HG03045 (cell line): ENCODE data around the gene SLC24A3.
"Not testable (repeated sequence)": the region's sequence is repeated elsewhere in the genome, so short reads cannot be mapped to it uniquely, and the experiment has no call there.

ENCODE experiments used
- ATAC-seq: cut with Tn5 transposase; IDR thresholded peaks from one replicate; pipeline ENCODE4 v1.9.1; 2021; ENCODE audit warnings: mild to moderate bottlenecking, moderate library complexity; ENCODE audit not compliant: unreplicated experiment

SLC24A3 gene

DNA sequence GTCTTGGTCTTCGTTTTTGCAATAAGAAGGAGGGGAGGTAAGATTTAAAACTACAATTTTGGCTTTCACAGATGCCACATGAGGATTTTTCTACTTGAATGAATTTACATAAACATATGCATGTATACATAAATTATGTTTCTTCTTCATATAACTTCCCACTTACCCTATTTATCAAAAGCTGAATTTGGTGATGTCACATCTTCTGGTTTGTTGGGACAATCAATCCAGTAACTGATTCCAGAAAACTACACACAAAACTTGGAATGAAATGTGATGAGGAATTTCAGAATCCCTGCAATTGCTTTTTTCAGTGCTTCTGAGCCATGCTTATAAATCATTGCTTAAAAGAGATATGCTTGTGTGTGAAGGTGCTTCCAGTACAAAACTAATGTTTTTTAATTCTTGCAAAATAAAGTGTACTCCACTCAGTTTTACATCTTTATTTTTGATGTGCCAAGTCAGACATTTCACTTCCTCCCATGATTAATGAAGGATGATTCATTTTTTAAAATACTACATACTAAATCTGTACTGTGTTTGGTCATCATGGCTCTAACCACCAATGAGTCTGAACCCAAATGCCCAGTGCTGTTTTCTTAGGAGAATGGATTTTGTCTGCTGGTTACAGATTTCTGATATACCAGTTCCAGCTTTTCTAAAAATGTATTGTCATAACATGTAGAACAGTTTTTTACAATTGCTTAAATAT, 513.5 kb downstream of the SLC24A3 start:
- no peak for ATAC-seq

DNA sequence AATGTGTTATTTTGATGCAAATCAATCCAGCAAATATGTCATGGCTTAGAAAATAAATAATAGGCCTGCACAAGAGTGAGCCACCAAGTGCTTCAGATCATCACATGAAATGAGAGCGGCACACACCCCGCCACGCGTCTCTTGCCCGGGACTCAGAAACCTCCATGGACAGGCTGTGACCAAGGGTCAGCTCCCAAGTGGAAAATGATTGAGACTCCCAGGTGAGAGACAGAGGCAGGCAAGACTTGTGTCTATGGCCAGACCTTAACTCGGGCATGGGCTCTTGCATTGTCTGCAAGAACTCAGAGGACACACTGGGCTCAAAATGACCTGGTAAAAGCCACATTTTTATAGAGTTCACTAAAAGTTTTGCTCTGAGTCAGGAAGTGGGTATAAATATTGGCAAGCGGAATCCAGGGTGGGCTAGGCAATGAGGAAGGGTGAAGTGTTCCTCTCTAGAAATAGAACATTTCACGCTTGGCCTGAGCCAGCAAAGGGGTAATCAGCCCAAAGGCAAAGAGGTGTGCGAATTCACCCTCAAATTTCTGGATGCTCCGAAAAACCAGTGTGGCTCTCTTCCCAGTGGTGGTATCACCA, 514.9 kb downstream of the SLC24A3 start:
- ATAC-seq: no peak

DNA sequence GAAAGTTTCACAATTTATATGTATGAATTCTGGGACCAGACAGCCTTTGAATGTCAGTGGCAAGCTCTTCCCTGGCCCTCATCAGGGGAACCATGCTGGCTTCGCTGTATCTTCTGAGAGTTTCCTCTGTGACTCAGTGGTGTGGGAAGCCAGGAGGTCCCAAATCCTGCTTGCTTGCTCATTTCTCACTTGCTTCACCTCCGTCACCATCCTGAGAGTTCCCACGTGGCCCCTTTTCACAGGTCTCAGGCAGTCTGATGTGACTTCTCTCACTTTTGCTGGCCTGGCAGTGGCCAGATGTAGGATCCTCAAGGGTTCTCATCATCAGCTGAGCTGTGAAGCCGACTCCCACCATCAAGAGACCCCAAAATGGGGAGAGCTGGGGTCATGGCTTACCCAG, 517.2 kb downstream of the SLC24A3 start:
- no peak for ATAC-seq

DNA sequence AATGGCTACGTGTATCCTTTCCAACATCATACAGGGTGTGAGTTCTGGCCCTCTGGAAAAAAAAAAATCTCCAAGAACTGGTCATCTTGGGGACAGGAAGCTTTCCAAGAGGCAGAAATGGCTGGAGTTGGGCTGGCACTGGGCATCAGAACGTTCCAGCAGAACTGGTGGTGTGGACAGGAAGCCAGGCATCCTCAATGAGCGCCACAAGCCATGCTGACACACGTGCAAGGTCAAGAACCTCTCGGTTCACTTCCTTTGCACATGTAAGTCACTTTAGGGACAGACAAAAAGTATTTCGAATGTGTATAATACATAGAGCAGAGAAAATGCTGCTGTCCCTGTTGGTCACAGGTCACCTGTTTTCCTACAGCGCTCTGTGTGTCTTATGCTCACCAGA, 518.3 kb downstream of the SLC24A3 start:
- no peak for ATAC-seq

DNA sequence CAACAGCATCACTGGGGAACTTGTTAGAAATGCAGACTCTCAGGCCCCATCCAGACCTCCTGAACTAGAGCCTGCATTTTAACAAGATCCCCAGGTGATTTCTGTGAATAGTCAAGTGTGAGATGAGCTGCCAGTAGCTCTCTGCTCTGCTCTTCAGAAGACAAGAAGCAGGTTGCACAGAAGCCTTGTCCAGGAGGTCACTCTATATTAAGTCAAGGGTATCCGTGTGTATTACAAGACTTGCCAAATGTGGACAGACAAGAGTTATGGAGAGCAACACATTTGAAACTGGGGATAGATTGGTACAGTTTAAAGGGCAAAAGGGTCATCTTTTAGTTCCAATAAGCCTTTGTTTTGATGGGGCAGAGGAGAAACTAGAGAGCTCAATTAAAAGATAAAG, 522.4 kb downstream of the SLC24A3 start:
- ATAC-seq: no peak

DNA sequence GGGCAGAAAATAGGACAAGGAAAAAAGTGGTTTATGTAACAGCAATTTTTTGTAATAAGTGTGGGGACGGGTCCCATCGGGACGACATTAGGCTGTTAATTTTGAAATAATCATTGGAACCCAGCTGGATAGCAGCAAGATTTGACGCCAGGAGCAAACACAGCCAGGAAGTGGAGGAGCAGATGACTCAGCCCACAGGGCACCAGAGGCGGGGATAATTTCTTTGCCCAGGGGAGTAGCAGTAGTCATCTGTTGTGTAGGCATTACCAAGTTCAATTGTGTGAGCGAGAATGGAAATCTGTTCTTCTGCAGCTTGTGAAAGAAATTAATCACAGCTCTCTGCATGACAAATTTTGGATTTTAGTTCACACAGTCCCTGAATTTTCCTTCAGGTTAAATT, 523.0 kb downstream of the SLC24A3 start:
- ATAC-seq: no peak

DNA sequence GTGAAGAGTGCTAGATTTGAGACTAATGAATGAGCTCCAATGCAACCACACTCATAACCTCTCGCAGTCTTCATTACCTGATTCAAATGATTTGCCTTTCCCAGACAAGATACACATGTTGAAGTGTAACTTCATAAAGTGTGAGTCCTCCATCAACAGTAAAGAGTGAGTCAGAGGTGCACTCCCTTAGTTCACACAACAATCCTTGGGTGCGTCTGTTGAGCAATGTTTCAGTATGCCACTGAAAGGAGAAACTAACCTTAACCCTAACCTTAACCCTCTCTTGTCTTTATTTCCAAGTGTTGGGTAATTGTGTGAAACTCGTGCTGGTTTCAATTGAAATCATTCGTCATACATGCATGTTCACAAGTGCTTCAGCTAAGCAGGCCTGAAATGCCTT, 524.6 kb downstream of the SLC24A3 start:
- no peak for ATAC-seq

DNA sequence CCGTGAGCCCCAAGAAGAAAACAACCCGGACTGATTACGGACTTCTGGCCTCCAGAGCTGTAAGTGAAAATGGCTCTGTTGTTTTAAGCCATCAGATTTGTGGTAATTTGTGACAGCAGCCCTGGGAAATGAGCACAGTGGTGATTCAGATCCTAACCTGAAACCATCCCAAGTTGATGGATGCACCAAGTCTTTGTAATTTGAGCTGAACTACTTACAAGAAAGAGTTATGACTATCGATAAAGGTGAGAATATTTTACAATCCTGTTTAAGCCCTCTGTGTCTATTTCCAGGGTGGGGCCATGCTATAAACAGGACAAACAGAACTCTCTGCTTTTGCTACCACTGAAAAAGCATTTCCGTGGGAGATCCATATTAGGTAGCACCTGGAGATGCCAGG, 526.5 kb downstream of the SLC24A3 start:
- ATAC-seq: no peak

DNA sequence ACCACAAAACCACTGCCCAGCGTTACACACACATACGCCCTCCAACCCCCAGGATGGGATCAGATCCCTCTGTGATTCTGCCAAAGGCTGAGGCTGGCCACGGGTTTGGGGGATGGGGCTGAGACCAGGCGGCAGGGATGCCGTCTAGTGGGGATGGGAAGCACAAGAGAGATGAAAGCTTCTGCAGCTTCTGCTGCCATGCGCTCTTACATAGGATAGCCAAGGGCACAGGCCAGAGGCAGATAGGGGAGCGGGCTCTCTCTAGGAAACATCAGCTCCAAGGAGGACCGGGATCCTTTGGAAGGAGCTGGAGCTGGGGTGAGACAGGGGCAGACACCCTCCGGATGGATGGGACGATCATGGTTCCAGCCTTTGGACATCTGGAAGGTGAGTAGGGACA, 526.9 kb downstream of the SLC24A3 start:
- no peak for ATAC-seq

DNA sequence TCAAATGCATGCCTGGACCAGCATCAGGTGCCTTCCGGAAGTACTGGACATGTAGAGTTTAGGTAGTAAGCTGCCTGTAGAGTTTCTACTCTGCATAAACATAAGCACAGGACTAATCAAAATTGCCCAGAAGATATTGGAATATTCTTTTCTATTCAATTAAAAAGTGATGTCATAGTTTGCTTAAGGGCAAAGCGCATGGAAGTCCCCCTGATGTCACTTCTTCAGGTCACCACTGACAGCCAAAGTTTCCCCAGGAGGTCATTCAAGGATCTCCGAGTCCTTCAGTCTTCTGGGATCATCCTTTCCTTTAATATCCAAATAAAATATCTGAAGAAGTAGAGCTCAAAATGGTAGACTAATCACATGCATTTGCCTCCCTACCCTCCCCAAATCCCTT, 528.1 kb downstream of the SLC24A3 start:
- ATAC-seq: no peak

DNA sequence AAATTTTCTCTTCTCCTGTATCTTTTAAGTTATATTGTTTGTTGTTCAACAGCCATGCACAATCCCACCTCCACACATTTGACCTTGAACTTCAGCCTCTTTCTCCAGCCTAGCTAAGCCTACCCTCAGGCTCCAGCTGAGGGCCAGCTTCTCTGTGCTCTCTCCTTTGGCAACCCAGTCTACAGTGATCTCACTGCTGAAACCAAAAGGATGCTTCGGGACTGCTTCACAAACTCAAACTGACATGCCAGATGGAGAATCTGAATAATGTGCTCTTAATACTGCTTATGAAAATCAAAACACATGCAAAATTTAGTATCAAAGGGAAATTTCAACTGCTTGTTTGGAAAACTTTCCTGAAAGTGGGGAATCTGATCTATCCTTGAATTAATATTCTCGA, 529.5 kb downstream of the SLC24A3 start:
- no peak for ATAC-seq

DNA sequence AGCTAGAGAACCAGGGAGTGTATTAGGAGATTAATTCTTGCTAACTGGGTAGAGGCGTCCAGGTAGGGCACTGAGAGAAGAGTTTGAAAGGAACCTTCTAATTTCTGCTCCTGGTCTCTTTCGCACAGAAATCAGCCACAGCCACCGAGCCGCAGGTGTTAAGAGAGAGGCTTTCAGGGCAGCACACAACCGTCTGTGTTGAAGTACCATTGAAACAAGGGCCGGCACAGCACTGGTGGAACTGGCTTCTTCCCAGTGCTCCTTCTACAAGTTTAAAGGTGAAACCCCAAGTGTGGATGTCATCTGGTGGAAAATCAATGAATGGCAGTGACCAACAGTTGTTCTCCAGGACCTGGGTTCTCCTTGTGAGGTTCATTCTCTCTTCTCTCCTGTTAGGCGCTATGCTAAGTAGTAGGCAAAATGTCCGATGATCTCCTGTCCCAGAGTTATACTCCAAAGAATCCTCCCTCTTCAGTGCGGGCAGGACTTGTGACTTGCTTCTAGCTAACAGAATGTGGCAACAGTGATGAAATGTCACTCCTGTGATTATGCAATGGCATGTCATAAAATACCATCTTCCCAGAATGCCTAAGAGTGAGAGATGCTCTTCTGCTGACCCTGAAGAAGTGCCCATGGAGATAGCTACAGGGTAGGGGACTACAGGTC, 530.7 kb downstream of the SLC24A3 start:
- no peak for ATAC-seq

DNA sequence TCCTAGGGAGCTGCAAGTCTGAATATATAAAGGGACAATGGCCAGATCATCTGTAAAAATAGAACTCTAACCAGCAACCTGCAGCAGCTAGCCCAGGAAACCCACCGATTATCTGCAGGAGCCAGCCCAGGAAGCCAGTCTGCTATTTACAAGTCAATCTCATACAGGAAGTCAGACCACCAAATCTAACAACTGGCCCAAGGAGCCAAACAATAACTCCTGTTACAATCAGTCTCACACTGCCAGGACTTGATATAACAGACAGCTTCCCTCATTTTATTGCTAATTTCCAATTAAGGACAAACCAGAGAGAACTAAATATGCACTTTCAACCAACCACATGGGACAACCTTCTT, 531.2 kb downstream of the SLC24A3 start:
- no peak for ATAC-seq

DNA sequence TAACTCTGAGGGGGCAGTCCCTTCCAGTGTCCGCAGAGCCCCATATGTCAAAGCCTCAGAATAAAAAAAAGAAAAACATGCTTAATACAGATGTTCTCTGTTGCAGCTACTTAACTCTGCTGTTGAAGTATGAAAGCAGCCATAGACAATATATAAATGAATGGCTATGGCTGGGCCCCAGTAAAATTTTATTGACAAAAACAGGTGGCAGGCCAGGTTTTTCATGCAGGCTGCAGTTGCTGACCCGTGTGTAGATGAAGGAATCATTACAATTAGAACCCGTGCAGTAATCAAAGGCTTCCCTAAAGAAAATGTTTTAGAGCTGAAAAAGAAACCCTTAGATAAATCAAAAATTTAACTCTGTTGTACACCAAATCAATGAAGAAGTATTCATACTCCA, 532.7 kb downstream of the SLC24A3 start:
- no peak for ATAC-seq

DNA sequence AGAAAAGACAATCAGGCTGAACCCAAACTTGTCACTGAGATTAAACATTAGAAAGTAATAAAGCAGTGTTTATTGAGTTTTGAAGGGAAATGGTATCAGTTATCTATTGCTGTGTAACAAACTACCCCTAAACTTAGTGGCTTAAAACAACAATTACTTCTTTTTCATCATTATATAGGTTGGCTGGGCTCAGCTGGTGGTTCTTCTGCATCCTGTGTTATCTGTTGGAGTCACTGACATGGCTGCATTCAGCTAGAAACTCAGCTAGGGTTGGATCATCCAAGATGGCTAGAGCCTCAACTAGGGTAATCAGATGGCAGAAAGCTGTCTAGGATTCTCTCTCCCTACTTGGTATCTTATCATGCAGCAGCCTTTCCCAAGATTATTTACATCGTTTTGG, 533.1 kb downstream of the SLC24A3 start:
- no peak for ATAC-seq

DNA sequence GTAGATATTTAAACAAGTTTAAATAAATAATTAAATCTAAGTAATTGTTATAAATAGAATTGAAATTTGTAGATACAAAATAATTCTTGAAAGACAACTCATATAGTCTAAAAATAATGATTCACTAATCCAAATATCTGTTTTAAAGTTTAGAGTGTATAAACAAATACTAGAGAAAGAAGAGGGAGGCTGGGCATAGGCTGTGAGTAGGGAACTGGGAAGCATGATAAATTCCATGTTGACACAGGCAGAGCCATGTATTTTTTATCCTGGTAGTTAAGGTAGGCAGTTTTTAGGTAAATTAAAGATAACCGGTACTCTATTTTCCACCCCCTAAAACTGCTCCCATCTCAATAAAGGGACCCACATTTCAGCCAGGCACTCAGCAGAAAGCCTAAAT, 534.0 kb downstream of the SLC24A3 start:
- no peak for ATAC-seq

DNA sequence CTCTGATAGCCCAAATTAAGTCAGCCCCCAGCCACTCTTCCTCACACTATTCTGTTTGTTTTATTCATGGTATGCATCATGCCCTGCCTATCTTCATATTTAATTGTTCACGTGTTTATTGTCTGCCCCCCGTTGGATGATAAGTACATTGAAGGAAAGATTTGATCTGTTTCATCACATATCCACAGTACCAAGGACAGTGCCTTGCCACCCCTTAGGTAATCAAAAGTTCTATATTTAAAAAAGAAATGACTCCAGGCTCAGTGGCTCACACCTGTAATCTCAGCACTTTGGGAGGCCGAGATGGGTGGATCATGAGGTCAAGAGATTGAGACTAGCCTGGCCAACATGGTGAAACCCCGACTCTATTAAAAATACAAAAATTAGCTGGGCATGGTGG, 535.5 kb downstream of the SLC24A3 start:
- no peak for ATAC-seq

DNA sequence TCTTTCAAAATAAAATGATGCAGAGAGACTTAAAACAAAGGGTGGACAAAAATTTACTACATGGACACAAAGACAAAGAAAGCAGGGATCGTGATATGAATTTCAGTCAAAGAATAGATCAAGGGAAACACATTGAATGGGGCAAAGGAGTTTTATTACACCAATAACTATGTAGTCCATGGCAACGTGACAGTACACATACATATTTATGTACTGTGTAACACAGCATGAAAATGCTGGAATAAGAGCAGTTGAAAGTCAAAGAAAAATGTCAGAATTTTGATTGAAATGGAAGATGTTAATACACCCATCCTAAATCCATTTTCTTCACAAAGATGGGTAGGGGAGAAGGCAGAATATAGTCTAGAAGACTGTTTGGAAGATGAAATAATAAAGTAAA, 536.2 kb downstream of the SLC24A3 start:
- ATAC-seq: no peak

DNA sequence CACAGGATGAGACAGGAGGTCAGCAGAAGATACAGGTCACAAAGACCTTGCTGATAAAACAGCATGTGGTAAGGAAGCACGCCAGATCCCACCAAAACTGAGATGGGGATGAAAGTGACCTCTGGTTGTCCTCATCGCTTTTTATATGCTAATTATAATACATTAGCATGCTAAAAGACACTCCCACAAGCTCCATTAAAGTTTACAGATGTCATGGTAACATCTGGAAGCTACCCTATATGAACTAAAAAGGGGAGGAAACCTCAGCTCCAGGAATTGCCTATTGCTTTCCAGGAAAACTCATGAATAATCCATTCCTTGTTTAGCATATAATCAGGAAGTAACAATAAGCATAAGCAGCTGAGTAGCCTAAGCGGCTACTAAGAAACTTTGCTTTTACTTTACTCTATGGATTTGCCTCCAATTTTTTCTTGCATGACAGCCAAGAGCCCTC, 537.2 kb downstream of the SLC24A3 start:
- no peak for ATAC-seq

DNA sequence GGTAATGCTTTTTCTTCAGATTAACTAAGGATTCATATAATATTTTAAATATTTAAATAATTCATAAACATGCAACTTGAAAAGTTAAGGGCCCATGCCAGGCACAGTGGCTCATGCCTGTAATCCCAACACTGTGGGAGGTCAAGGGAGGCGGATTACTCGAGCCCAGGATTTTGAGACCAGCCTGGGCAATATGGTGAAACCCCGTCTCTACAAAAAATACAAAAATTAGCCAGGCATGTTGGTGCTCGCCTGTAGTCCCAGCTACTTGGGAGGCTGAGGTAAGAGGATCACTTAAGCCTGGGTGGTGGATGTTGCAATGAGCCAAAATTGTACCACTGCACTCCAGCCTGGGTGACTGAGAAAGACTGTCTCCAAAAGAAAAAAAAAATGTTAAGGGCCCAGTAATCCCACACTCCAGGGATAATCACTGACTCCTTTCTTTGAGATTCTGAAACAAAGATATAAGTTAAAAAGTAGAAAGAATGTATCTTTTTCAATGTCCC, 537.7 kb downstream of the SLC24A3 start:
- no peak for ATAC-seq

DNA sequence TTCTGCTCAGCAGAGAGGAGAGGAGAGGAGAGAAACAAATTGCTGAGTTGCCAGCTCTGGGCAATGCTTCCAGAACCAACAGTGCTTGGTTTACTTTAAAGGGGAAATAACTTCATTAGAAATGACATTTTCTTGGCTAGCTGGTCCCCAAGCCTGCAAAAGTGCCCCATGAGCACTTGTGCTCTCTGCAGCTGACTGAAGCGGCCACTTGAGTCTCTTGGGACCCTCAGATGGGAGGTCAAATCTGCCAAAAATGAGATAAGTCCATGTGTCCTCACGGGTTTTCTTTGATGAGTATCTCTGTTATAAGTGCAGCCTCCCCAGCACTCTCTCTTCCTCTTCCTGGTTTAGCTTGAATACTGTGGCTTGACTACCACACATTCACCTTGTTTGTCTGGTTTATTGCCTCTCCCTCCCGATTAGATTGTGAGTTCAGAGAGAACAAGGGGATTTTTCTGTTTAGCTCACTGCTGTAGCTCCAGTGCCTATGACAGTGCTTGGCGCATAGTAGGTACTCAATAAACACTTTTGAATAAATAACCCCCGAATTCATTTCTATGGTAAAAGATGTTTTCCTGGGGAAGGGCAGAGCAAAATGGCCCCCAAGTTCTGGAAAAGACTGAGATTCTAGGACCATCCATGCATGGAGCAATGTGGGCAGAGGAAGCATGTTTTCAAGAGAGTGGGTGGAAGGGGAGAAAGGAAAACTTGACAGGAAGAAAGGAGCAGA, 538.6 kb downstream of the SLC24A3 start:
- ATAC-seq: no peak

DNA sequence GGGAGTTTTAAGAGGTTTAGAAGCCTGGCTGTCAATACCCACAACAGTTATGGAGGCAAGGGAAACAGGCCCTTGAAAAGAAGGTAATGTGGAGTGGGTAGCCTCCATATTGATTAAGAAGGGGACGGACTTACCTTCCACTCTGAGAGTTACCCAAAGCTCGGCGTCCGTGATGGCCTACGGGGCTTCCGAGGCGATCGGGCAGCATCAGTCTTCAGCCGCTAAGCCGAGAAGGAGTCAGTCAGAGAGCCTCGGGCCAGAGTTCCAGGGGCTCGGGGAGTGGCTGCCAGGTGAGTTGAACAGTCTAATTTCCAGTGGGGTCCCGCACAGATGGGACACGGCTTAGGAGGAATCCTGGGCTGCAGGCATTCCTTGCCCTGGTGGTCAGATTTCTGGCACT, 541.8 kb downstream of the SLC24A3 start:
- not testable (repeated sequence) for ATAC-seq
